NCI-H2029 (cell line): ENCODE data around the gene COMT.

Source experiments
- DNase-seq: peaks from one replicate; lab custom pipeline; 2025; lab: John Stamatoyannopoulos, UW

The COMT gene

GRCh38 chr22:19982991-19983578 is 41.5 kb downstream of the COMT start:
- DNase-seq, result no peak

- DNase-seq, result no peak
Observed at GRCh38 chr22:19983741-19984140, 42.2 kb downstream of the COMT start.

GRCh38 chr22:19984201-19984753 is 42.7 kb downstream of the COMT start:
- DNase-seq, result no peak

GRCh38 chr22:19984851-19985811 is 43.6 kb downstream of the COMT start:
- DNase-seq, result no peak

GRCh38 chr22:19986011-19986409 is 44.4 kb downstream of the COMT start:
- DNase-seq, result no peak

GRCh38 chr22:19986410-19987341 is 45.1 kb downstream of the COMT start:
- DNase-seq, result peak; percentile 76

GRCh38 chr22:19987394-19988306 is 46.1 kb downstream of the COMT start:
- no peak for DNase-seq

- no peak for DNase-seq
Observed at GRCh38 chr22:19988331-19988808, 46.8 kb downstream of the COMT start.

GRCh38 chr22:19988965-19989724 is 47.6 kb downstream of the COMT start:
- DNase-seq, result no peak

GRCh38 chr22:19989725-19990067 is 48.1 kb downstream of the COMT start:
- no peak for DNase-seq

GRCh38 chr22:19990188-19990587 is 48.6 kb downstream of the COMT start:
- DNase-seq, result no peak

- no peak for DNase-seq
Observed at GRCh38 chr22:19990609-19991394, 49.2 kb downstream of the COMT start.

GRCh38 chr22:19991395-19991644 is 49.7 kb downstream of the COMT start:
- no peak for DNase-seq

- no peak for DNase-seq
Observed at GRCh38 chr22:19991645-19992451, 50.3 kb downstream of the COMT start.

GRCh38 chr22:19992481-19992911 is 50.9 kb downstream of the COMT start:
- no peak for DNase-seq

- no peak for DNase-seq
Observed at GRCh38 chr22:19992921-19993355, 51.4 kb downstream of the COMT start.

GRCh38 chr22:19993926-19994325 is 52.4 kb downstream of the COMT start:
- DNase-seq, result no peak

GRCh38 chr22:19994851-19995610 is 53.5 kb downstream of the COMT start:
- DNase-seq, result no peak
